A549 (cell line): ENCODE measurements around the gene PGGT1B.

Source experiments
- MAZ ChIP-seq: fragments of 150-350 bp; IDR thresholded peaks from 2 replicates; pipeline ENCODE4 v1.6.1; 2014; ENCODE audit warnings: antibody characterized with exemption, low read depth, low read length, borderline replicate concordance
- POLR2A ChIP-seq: IDR thresholded peaks from 2 replicates; pipeline ENCODE4 v1.6.1; 2012; ENCODE audit warnings: mild to moderate bottlenecking, low read length
- ZFP36 ChIP-seq: fragments of 450-650 bp; IDR thresholded peaks from 2 replicates; pipeline ENCODE4 v1.6.1; 2014; ENCODE audit warnings: borderline replicate concordance; ENCODE audit not compliant: partially characterized antibody

GRCh38 chr5:115271295-115272050, 8.8 kb upstream of the PGGT1B start:
- TF ChIP-seq MAZ = no peak
- no peak for TF ChIP-seq POLR2A
- no peak for TF ChIP-seq ZFP36
